B cell (primary cell): ENCODE results near the gene CD180. TPM values are rescaled to one million over a fixed set of nuclear protein-coding genes. Genes with fewer than 3 reads are reported as not detected.

Source experiments
- ATAC-seq: fragments of 200-7000 bp; cut with Tn5 transposase; one replicate; pipeline ENCODE4 v1.10.0; 2021; ENCODE audit warnings: low read depth, mild to moderate bottlenecking, moderate number of reproducible peaks, moderate library complexity
- CTCF ChIA-PET: fragments of 350-600 bp; sonication (Branson Sonifier 250); formaldehyde crosslinking; loops from one replicate; lab custom pipeline; 2021; ENCODE audit warnings: antibody characterized with exemption, inconsistent platforms; lab: Charles Lee
- POLR2A ChIA-PET: fragments of 350-600 bp; sonication (Branson Sonifier 250); formaldehyde crosslinking; loops from one replicate; lab custom pipeline; 2021; ENCODE audit warnings: antibody characterized with exemption; lab: Charles Lee
- DNase-seq: peaks from one replicate; pipeline ENCODE4 v3.0.0; 2013
- H2AFZ ChIP-seq: 2 replicates; pipeline ENCODE4 v1.6.1; 2012; ENCODE audit warnings: mild to moderate bottlenecking, low read depth, low read length; ENCODE audit not compliant: insufficient read depth, poor library complexity, severe bottlenecking
- H3K27ac ChIP-seq, 2 donors: 1 replicate in 1 of 2; 2 replicates in 1 of 2; pipeline ENCODE4 v1.5.1; 2012 to 2013; ENCODE audit warnings: low read length in 2 of 2, mild to moderate bottlenecking in 2 of 2, moderate library complexity in 1 of 2
- H3K27me3 ChIP-seq, 4 experiments: fragments of 200-600 bp in 1 of 4; sonication (generic) in 1 of 4; replicated peaks in 1 of 4; 1 replicate in 2 of 4; 2 replicates in 2 of 4; pipeline versions ENCODE4 v1.6.1 to v1.7.0; 2013 to 2016; ENCODE audit warnings: low read length in 3 of 4, mild to moderate bottlenecking in 2 of 4, mixed read lengths in 1 of 4, moderate library complexity in 1 of 4; ENCODE audit not compliant: insufficient read depth in 4 of 4, control insufficient read depth in 3 of 4; ENCODE audit errors: control extremely low read depth in 1 of 4
- H3K36me3 ChIP-seq, 2 experiments: replicated peaks in 1 of 2; 1 replicate in 1 of 2; 2 replicates in 1 of 2; pipeline versions ENCODE4 v1.6.1 to v1.7.1; 2013; ENCODE audit warnings: low read length in 1 of 2; ENCODE audit not compliant: insufficient read depth in 2 of 2, control insufficient read depth in 1 of 2; ENCODE audit errors: control extremely low read depth in 1 of 2, extremely low read depth in 1 of 2
- H3K4me1 ChIP-seq, 2 donors: fragments of 200-600 bp in 1 of 2; sonication (generic) in 1 of 2; 1 replicate in 1 of 2; 2 replicates in 1 of 2; pipeline versions ENCODE4 v1.5.1 to v1.6.1; 2013 to 2017; ENCODE audit warnings: low read length in 2 of 2; ENCODE audit not compliant: control insufficient read depth in 2 of 2, insufficient read depth in 2 of 2
- H3K4me2 ChIP-seq: replicated peaks from 2 replicates; pipeline ENCODE3; 2012; ENCODE audit warnings: mild to moderate bottlenecking, low read depth, low read length; ENCODE audit not compliant: poor library complexity, severe bottlenecking
- H3K4me3 ChIP-seq, 5 experiments: fragments of 200-600 bp in 1 of 5; sonication (generic) in 1 of 5; 1 replicate in 3 of 5; 2 replicates in 2 of 5; pipeline versions ENCODE4 v1.5.1 to v1.7.0; 2011 to 2016; ENCODE audit warnings: low read length in 4 of 5, mild to moderate bottlenecking in 4 of 5, low read depth in 2 of 5, control low read depth in 1 of 5, moderate library complexity in 1 of 5; ENCODE audit not compliant: insufficient read depth in 1 of 5; ENCODE audit errors: control extremely low read depth in 1 of 5, extremely low read depth in 1 of 5
- H3K79me2 ChIP-seq: fragments of 200-600 bp; sonication (generic); one replicate; pipeline ENCODE4 v1.6.0; 2016; ENCODE audit warnings: low read length; ENCODE audit not compliant: control insufficient read depth, insufficient read depth
- H3K9ac ChIP-seq: fragments of 200-600 bp; sonication (generic); 2 replicates; pipeline ENCODE4 v1.6.1; 2017; ENCODE audit warnings: mild to moderate bottlenecking, low read length, moderate library complexity
- H3K9me3 ChIP-seq, 3 donors: one replicate each; pipeline versions ENCODE4 v1.6.1 to v1.7.1; 2013; ENCODE audit warnings: low read length in 2 of 3; ENCODE audit not compliant: control insufficient read depth in 2 of 3, insufficient read depth in 1 of 3; ENCODE audit errors: control extremely low read depth in 1 of 3
- H4K20me1 ChIP-seq: 2 replicates; pipeline ENCODE4 v1.6.0; 2012; ENCODE audit warnings: mild to moderate bottlenecking, low read length; ENCODE audit not compliant: insufficient read depth, control insufficient read depth, poor library complexity, severe bottlenecking
- H3K27ac Mint-ChIP-seq: one replicate; pipeline ENCODE4 v1.8.0; 2021; ENCODE audit warnings: mixed read lengths
- H3K27me3 Mint-ChIP-seq: one replicate; pipeline ENCODE4 v1.8.0; 2021; ENCODE audit warnings: mixed read lengths
- H3K4me1 Mint-ChIP-seq: one replicate; pipeline ENCODE4 v1.8.0; 2021; ENCODE audit warnings: mixed read lengths
- H3K4me3 Mint-ChIP-seq: one replicate; pipeline ENCODE4 v1.8.0; 2021; ENCODE audit warnings: mixed read lengths
- H3K9me3 Mint-ChIP-seq: one replicate; pipeline ENCODE4 v1.8.0; 2022; ENCODE audit warnings: mixed read lengths; ENCODE audit not compliant: insufficient read depth
- CTCF ChIP-seq: fragments of 200-600 bp; IDR thresholded peaks from one replicate; pipeline ENCODE4 v1.8.0; 2022; ENCODE audit warnings: antibody characterized with exemption, mild to moderate bottlenecking
- EZH2 ChIP-seq: IDR thresholded peaks from 2 replicates; pipeline ENCODE4 v1.6.1; 2012; ENCODE audit warnings: borderline replicate concordance, low read depth, mild to moderate bottlenecking, moderate library complexity, low read length; ENCODE audit not compliant: insufficient read depth, poor library complexity, severe bottlenecking
- WGBS: methylation state at CpG from one replicate; pipeline ENCODE4 v1.1.5; 2013; ENCODE audit warnings: missing lambda C conversion rate; ENCODE audit not compliant: insufficient coverage; 5-methylcytosine and 5-hydroxymethylcytosine counted together
- intact Hi-C: fragments of 100-400 bp; cut with micrococcal nuclease; formaldehyde crosslinking; loops from one replicate; pipeline ENCODE4 v1.10.0; 2022
- polyA plus RNA-seq: library from polyadenylated mRNA; depleted of rRNA; stranded (reverse); fragments of >200 nt; gene quantifications from 2 replicates; pipeline ENCODE4 v1.2.3, GENCODE V29; 2012
- total RNA-seq, 2 donors: library from RNA; stranded (reverse); fragments of 120-200 nt in 1 of 2; gene quantifications; 1 replicate in 1 of 2; 2 replicates in 1 of 2; pipeline versions ENCODE4 v1.2.3 to v1.2.4, GENCODE V29; 2013 to 2022

CD180 gene
- total and polyA plus RNA-seq, 2 donors (not counting 1 experiment from before 2014, with no cell fraction given): 16.1 to 16.4 TPM

GRCh38 chr5:67215519-67216471, 19.2 kb upstream of the CD180 start:
- no peaks in the 10 kb centered on the region for H4K20me1 ChIP-seq
- H3K27ac Mint-ChIP-seq: peak overlapping the region; percentile 100
- peak; percentile 95 for DNase-seq
- peak overlapping the region; percentile 69 for H2AFZ ChIP-seq
- peaks cover 33 to 39% of the 10 kb centered on the region in 2 donors for H3K4me1 ChIP-seq
- ChIA-PET CTCF (interaction anchor here (0.6 to 3.4 kb wide), 11 partner anchors 9 to 1035 kb away, joined by 3 to 39 read pairs (median 8); partner anchors contain the start of gene CD180), POLR2A (interaction anchor here (1.0 to 1.9 kb wide), 5 partner anchors 9 to 61 kb away, joined by 3 to 8 read pairs (median 6); no protein-coding TSS in a partner anchor)
- peak overlapping the region in 3 of 5 experiments; percentile 17 to 28 (median 20) for H3K4me3 ChIP-seq
- H3K79me2 ChIP-seq: peaks cover 29% of the 10 kb centered on the region
- H3K27ac ChIP-seq: peak overlapping the region; percentile 92 to 98
- intact Hi-C loops: loop anchor here (1.0 to 10.0 kb wide), 3 partner anchors 8 to 1491 kb away; partner anchors contain the start of genes NLN, PIK3R1 and SGTB
- peak overlapping the region; percentile 85 for H3K4me3 Mint-ChIP-seq
- no peaks in the 10 kb centered on the region for H3K9me3 Mint-ChIP-seq
- no peaks in the 10 kb centered on the region for H3K9me3 ChIP-seq
- H3K4me1 Mint-ChIP-seq: peaks cover 57% of the 10 kb centered on the region
- no peaks in the 10 kb centered on the region for H3K27me3 ChIP-seq
- no peaks in the 10 kb centered on the region for H3K36me3 ChIP-seq
- peak overlapping the region; percentile 14 for H3K9ac ChIP-seq
- H3K27me3 Mint-ChIP-seq: no peaks in the 10 kb centered on the region
- peak overlapping the region; percentile 68 for H3K4me2 ChIP-seq
- peak; percentile 97 for ATAC-seq
- 26% methylated on average over 10 of the region's 19 CpGs for WGBS
- no peak for TF ChIP-seq EZH2
- TF ChIP-seq CTCF: no peak
